Measurements from ENCODE around the gene TPPP.

DNA sequence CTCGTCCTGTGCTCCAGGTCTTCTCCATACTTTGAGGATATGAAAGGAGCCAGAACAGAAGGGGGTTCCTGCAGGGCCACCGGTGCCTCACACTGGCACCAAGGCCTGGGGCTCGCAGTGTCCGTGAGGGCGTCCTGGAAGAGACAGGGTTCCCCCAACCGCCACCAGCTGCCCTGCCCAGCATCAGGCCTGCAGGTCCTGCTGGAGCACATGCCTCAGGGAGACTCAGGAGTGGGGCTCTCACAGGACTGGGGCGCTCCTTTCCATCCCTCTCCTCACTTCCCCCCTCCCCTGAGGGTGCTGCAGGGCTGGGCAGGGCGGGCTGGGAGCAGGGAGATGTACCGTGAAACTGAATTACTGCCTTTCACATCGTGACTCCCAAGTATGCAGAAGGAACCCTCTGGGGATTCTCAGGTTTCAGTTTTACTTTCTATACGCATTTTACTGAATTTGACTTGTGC is 49.3 kb downstream of the TPPP start:
- TF ChIP-seq EZH2phosphoT487 (IDR thresholded peaks at IDR 0.05; ENCODE audit: insufficient read depth, low read depth) (no peak), EZH2 (IDR thresholded peaks at IDR 0.05; ENCODE audit: insufficient read depth, poor library complexity, severe bottlenecking) (no peak)

All from GM23248 (cell line).